HepG2 (cell line): ENCODE results near the gene PPIL3. TPM values are rescaled to one million over a fixed set of nuclear protein-coding genes. Genes with fewer than 3 reads are reported as not detected.

ENCODE experiments used
- EP300 ChIP-seq, 3 experiments: sonication (generic) in 1 of 3; formaldehyde crosslinking in 1 of 3; IDR thresholded peaks; 2 replicates each; pipeline versions ENCODE4 v1.5.1 to v1.6.1; 2011 to 2020; ENCODE audit warnings: low read depth in 2 of 3, low read length in 2 of 3, borderline replicate concordance in 1 of 3, improper control_type of control experiment in 1 of 3, mild to moderate bottlenecking in 1 of 3, missing genetic modification reagents in 1 of 3, moderate library complexity in 1 of 3
- GATAD2A ChIP-seq: IDR thresholded peaks from 2 replicates; pipeline ENCODE4 v1.6.1; 2016
- MAFG ChIP-seq: sonication (generic); formaldehyde crosslinking; IDR thresholded peaks from 2 replicates; pipeline ENCODE4 v1.5.1; 2020; ENCODE audit warnings: mild to moderate bottlenecking, missing genetic modification reagents
- MAX ChIP-seq: IDR thresholded peaks from 2 replicates; pipeline ENCODE4 v1.6.1; 2012; ENCODE audit warnings: inconsistent platforms
- MTA1 ChIP-seq: sonication (generic); formaldehyde crosslinking; IDR thresholded peaks from 2 replicates; pipeline ENCODE4 v1.4.0; 2020; ENCODE audit warnings: missing genetic modification reagents, mild to moderate bottlenecking, borderline replicate concordance
- MYNN ChIP-seq: sonication (generic); formaldehyde crosslinking; IDR thresholded peaks from 2 replicates; pipeline ENCODE4 v1.4.0; 2020; ENCODE audit warnings: mild to moderate bottlenecking, low read depth, missing genetic modification reagents
- SMARCC2 ChIP-seq: fragments of 450-650 bp; IDR thresholded peaks from 2 replicates; pipeline ENCODE4 v1.6.1; 2017; ENCODE audit warnings: antibody characterized with exemption, mild to moderate bottlenecking
- STAT6 ChIP-seq: sonication (generic); formaldehyde crosslinking; IDR thresholded peaks from 2 replicates; pipeline ENCODE4 v1.4.0; 2020; ENCODE audit warnings: missing genetic modification reagents, mild to moderate bottlenecking, borderline replicate concordance
- ZFP41 ChIP-seq: sonication (generic); formaldehyde crosslinking; IDR thresholded peaks from 2 replicates; pipeline ENCODE4 v1.4.0; 2020; ENCODE audit warnings: mild to moderate bottlenecking, missing genetic modification reagents, borderline replicate concordance
- ZNF17 ChIP-seq: sonication (generic); formaldehyde crosslinking; IDR thresholded peaks from 2 replicates; pipeline ENCODE4 v1.5.0; 2020; ENCODE audit warnings: mild to moderate bottlenecking, missing genetic modification reagents
- ZNF280B ChIP-seq: sonication (generic); formaldehyde crosslinking; IDR thresholded peaks from 2 replicates; pipeline ENCODE4 v1.5.0; 2020; ENCODE audit warnings: missing genetic modification reagents, mild to moderate bottlenecking, borderline replicate concordance
- ZNF292 ChIP-seq: sonication (generic); formaldehyde crosslinking; IDR thresholded peaks from 2 replicates; pipeline ENCODE4 v1.8.1; 2022; ENCODE audit warnings: mild to moderate bottlenecking, low read depth, missing genetic modification reagents, borderline replicate concordance
- ZNF33A ChIP-seq: sonication (generic); formaldehyde crosslinking; IDR thresholded peaks from 2 replicates; pipeline ENCODE4 v1.5.1; 2020; ENCODE audit warnings: missing genetic modification reagents, mild to moderate bottlenecking, moderate library complexity, borderline replicate concordance
- ZNF383 ChIP-seq: sonication (generic); formaldehyde crosslinking; IDR thresholded peaks from 2 replicates; pipeline ENCODE4 v1.4.0; 2020; ENCODE audit warnings: missing genetic modification reagents, mild to moderate bottlenecking, borderline replicate concordance
- ZNF646 ChIP-seq: sonication (generic); formaldehyde crosslinking; IDR thresholded peaks from 2 replicates; pipeline ENCODE4 v1.9.0; 2021; ENCODE audit warnings: mild to moderate bottlenecking, missing genetic modification reagents
- ZNF792 ChIP-seq: IDR thresholded peaks from 2 replicates; pipeline ENCODE4 v1.6.1; 2016
- polyA plus RNA-seq, 8 experiments: library from polyadenylated mRNA; depleted of rRNA in 3 of 8; stranded (reverse) in 7 of 8; unstranded in 1 of 8; fragments of >200 nt; fragmentation: Illumina TruSeq in 4 of 8; extraction: Trizol in 4 of 8; gene quantifications; 2 replicates each; pipeline versions ENCODE4 v1.2.1 to v1.2.3, GENCODE V29; 2011 to 2016; ENCODE audit warnings: low read depth in 4 of 8, missing spikeins in 1 of 8, mixed read lengths in 1 of 8; ENCODE audit not compliant: insufficient read depth in 1 of 8
- total RNA-seq, 5 experiments: library from RNA; depleted of rRNA; stranded (reverse); fragments of >200 nt; fragmentation: Illumina TruSeq; extraction: Trizol; gene quantifications; 2 replicates each; pipeline ENCODE4 v1.2.3, GENCODE V29; 2016; ENCODE audit warnings: low read depth in 1 of 5

The PPIL3 gene
- total and polyA plus RNA-seq, 2 of the 13 experiments (the other 11 are each of a cell fraction or from before 2014, with no cell fraction given), result 98.7 to 107 TPM

GRCh38 chr2:200843993-200844948 is 44.6 kb downstream of the PPIL3 start (continued):
- TF ChIP-seq STAT6, result no peak
- TF ChIP-seq MAX, result peak; percentile 96
- no peak for TF ChIP-seq MAFG (CRISPR knock-in tag)
- TF ChIP-seq ZNF792, result 0 out of 2 replicates have a peak, but pooled peaks have one; percentile 26
- no peak for TF ChIP-seq ZNF17 (CRISPR knock-in tag)
- TF ChIP-seq ZFP41 (CRISPR knock-in tag), result no peak
- TF ChIP-seq MTA1 (CRISPR knock-in tag), result peak; percentile 75; the same call in 1 of the 2 replicates
- peak; percentile 69 for TF ChIP-seq GATAD2A
- peak; percentile 90 for TF ChIP-seq ZNF280B (CRISPR knock-in tag)
- peak; percentile 97 for TF ChIP-seq ZNF292 (CRISPR knock-in tag)
- TF ChIP-seq ZNF383 (CRISPR knock-in tag), result no peak
- TF ChIP-seq EP300 (IDR thresholded peaks at IDR 0.05; ENCODE audit: low read depth in 2 of 2, low read length in 2 of 2), result no peak
- no peak; the same call in 1 of the 2 replicates for TF ChIP-seq EP300 (CRISPR knock-in tag; IDR thresholded peaks at IDR 0.05; ENCODE audit: borderline replicate concordance)
- 0 out of 2 replicates have a peak, but pooled peaks have one; percentile 70 for TF ChIP-seq MYNN (CRISPR knock-in tag)
- TF ChIP-seq ZNF646 (CRISPR knock-in tag), result no peak
- TF ChIP-seq SMARCC2, result no peak
- no peak for TF ChIP-seq ZNF33A
